ENCODE results near the gene GLB1L.

The GLB1L gene

GRCh38 chr2:219221957-219222518, 23.2 kb downstream of the GLB1L start:
- no peak for DNase-seq (ENCODE audit: low read depth)

GRCh38 chr2:219220652-219221402, 24.4 kb downstream of the GLB1L start:
- DNase-seq (ENCODE audit: low read depth) = no peak

GRCh38 chr2:219219784-219220532, 25.3 kb downstream of the GLB1L start:
- no peak for DNase-seq (ENCODE audit: low read depth)

- peak; percentile 93 for DNase-seq (ENCODE audit: low read depth)
Observed at GRCh38 chr2:219218732-219219701, 26.2 kb downstream of the GLB1L start, which contains the start of gene ABCB6. Gene ABCB6, minus strand, starts transcription at chr2:219218958. Its CDS starts 285 bp downstream, at chr2:219218673.

- no peak for DNase-seq (ENCODE audit: low read depth)
Observed at GRCh38 chr2:219218217-219218731, 27.0 kb downstream of the GLB1L start.

GRCh38 chr2:219216535-219216915, 28.7 kb downstream of the GLB1L start:
- no peak for DNase-seq (ENCODE audit: low read depth)

- DNase-seq (ENCODE audit: low read depth) = no peak
Observed at GRCh38 chr2:219215871-219216534, 29.2 kb downstream of the GLB1L start.

GRCh38 chr2:219214786-219215185, 30.5 kb downstream of the GLB1L start:
- DNase-seq (ENCODE audit: low read depth) = no peak

GRCh38 chr2:219214141-219214540, 31.1 kb downstream of the GLB1L start:
- DNase-seq (ENCODE audit: low read depth) = no peak

GRCh38 chr2:219213486-219214071, 31.7 kb downstream of the GLB1L start:
- no peak for DNase-seq (ENCODE audit: low read depth)

- DNase-seq (ENCODE audit: low read depth) = no peak
Observed at GRCh38 chr2:219213026-219213415, 32.2 kb downstream of the GLB1L start.

- no peak for DNase-seq (ENCODE audit: low read depth)
Observed at GRCh38 chr2:219210886-219211362, 34.3 kb downstream of the GLB1L start.

- DNase-seq (ENCODE audit: low read depth) = no peak
Observed at GRCh38 chr2:219210196-219210885, 34.9 kb downstream of the GLB1L start.

- DNase-seq (ENCODE audit: low read depth) = no peak
Observed at GRCh38 chr2:219209236-219210195, 35.7 kb downstream of the GLB1L start.

GRCh38 chr2:219207884-219208740, 37.1 kb downstream of the GLB1L start:
- no peak for DNase-seq (ENCODE audit: low read depth)

GRCh38 chr2:219207134-219207883, 37.9 kb downstream of the GLB1L start:
- no peak for DNase-seq (ENCODE audit: low read depth)
